Measurements from ENCODE around the gene MOB2. TPM values are rescaled to one million over a fixed set of nuclear protein-coding genes. Genes with fewer than 3 reads are reported as not detected.
"Not testable (repeated sequence)": the region's sequence is repeated elsewhere in the genome, so short reads cannot be mapped to it uniquely, and the experiment has no call there.

The MOB2 gene
- polyA plus RNA-seq, 3 donors, result 31.9 to 51.6 (median 41.2) TPM

- no peak overlapping the region for H3K27ac ChIP-seq (ENCODE audit: low read depth, low read length)
- 63 to 81% (median 71%) methylated on average over 13 of the region's 13 CpGs for WGBS, 3 donors
These were observed 33.7 kb upstream of the MOB2 start for GRCh38 chr11:1520209-1520662.

DNA sequence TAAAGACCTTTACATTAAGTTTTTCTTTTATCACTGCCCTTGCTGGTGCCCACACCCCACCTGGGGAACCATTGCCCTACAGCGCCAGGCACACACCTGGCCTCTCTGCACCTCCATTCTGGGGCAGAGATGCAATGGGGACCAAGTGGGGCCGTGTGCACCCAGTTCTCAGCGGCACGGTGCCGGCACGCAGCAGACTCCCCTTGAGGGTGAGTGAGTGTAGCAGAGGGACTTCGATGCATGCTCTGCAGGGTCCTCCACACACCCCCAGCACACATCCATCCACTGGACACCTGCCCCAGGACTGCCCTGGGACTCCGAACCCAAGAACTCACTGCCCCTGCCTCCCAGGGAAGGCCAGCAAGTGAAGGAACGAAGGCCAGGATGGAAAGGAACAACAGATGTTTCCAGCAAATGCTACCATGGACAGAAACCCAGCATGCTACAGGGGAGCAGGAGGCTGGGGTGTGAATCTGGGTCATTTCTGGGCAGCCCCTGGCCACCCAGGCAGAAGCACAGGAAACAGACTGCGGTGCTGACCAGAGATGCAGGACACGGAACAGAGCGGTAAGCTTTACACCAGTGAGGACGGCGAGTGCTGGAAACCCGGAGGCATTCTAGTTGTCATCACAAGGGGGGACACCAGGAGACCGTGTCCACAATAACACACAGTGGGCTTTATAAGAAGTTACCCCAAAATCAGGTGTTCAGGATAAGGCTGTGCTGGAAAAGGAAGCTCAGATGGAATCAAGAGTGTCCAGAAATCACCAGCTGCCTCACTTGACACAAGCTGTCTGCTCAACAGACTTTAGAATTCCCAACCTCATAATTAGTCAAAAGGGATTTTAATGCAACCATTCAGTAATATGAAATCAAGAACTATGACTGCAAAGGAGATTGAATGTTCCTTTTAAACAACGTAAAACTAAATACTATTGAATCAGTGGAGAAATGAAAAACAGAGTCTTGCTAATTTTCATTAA lies 32.7 kb upstream of the MOB2 start:
- no peak overlapping the region for H3K27ac ChIP-seq (ENCODE audit: low read depth, low read length)
- 92 to 94% (median 94%) methylated on average over 17 of the region's 17 CpGs for WGBS, 3 donors

GRCh38 chr11:1518301-1518700 lies 31.7 kb upstream of the MOB2 start:
- 90 to 94% (median 93%) methylated on average over 23 of the region's 23 CpGs for WGBS, 3 donors
- H3K27ac ChIP-seq (ENCODE audit: low read depth, low read length), result no peak overlapping the region

DNA sequence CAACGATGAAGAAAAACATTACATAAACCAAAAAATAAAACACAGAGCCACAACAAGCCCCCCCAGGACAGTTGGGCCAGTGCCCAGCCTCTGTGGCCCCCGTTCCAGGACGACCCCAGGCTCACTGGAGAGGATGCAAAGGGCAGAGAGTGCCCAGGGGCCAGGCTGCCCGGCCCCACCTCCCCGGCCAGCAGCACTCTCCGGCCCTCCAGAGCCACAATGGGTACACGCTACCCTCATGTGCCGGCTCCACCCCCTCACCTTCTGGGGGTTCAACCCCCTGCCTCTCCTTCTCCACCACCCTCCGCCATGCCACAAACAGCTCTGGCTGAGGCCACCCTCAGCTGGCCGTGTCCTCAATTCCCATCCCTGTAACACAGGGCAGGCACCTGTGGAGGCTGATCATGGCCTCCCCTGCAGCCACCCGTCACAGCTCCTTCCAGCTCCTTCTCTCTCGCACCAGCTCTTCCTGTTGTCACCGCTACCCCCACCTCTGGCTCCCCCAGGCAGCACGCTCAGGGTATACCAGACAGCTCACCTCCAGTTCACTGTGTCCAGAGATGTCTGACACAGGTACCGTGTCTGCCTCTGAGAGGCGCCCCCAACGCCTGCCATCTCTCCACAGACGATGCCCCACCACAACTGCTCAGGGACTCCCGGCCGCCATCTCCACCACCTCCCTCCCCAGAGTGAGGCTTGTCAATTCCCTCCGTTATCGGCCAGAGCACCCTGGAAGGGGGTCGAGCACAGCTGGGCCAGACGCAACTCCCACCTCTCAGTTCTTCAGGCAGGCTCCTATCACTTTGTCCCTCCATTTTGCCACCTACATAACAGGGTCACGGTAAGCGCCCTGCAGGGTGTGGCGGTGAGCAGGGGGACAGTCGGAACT lies 30.8 kb upstream of the MOB2 start:
- no peak overlapping the region for H3K27ac ChIP-seq (ENCODE audit: low read depth, low read length)
- WGBS, 3 donors, result 85 to 89% (median 88%) methylated on average over 28 of the region's 28 CpGs

- no peak overlapping the region for H3K27ac ChIP-seq (ENCODE audit: low read depth, low read length)
- WGBS, 3 donors, result 85 to 87% (median 87%) methylated on average over 19 of the region's 19 CpGs
These were observed 29.9 kb upstream of the MOB2 start for GRCh38 chr11:1516273-1517067.

DNA sequence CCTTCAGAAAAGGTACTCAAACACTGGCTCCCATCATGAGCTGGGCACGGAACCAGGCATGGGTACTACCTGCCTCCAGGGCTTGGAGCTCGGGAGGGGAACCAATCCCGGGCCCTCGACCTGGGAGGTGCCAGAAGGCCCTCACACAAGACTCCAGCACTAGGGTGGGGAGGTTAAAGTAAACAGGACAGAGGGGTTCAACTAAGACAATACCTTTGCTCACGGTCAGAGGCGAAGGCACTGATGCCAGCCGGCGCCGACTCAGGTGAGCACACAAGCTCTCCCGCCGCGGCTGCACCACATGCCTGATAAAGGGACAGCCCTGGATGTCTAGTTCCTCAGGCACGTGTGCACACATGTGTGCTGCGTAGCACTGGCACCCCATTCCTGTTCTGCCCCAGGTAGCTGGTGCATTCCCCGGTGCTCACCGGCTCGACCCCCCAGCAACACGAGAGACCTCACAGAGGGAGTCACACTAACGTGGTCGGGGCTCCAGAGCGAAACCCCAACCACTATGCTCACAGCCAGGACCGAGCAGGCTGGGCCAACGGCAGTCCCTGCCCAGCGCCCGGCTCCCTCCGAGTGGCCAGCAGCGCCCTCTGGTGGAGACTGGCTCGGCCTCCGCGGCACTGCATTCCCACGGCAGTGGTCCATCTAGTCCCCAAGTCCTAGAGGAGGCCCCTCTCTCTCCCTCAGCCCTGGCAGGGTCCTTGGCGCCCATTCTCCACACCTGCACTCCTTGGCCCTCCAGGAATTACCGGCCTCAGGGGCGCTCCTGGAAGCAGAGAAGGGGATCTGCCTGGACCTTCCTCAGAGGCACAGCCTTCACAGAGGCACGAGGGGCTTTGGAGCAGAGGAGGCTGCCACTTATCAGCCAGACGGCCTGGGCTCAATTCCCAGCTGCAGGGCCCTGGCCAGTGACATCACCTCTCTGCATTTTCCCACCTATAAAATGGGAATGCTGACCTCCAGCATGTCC lies 28.8 kb upstream of the MOB2 start:
- no peak overlapping the region for H3K27ac ChIP-seq (ENCODE audit: low read depth, low read length)
- WGBS, 3 donors, result 23 to 44% (median 38%) methylated on average over 36 of the region's 36 CpGs

DNA sequence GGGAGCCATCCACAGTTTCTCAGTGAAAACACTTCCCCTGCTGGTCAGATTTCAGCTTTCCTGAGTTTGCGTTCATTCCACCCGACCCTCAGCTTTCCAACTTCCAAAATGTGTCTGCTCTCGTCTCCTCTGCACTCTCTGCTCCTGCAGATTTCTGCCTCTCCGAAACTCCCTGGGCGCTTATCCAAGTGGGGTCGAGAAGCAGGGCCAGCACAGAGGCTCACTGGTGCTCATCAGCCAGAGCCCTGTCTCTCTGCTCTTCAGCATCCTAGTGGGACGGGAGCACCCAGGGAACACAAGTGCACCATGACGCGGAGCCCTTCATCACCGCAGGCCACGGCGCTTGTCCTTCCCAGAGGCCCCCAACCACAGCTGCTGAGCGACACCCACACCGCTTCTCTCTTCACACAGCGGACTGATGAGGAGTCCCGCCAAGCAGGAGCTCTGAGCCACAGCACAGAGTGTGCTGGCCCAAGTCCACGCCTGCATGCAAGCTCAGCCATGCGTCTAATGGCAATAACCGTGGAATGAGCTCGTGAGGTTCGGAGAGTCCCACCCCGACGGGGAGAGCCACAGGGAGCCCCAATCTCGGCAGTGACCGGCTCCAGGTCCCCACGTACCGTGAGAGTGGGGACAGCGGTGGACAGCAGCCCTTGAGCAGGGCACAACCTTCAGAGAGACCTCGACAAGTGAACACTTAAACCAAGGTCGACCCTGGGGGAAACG lies 27.9 kb upstream of the MOB2 start:
- no peak overlapping the region for H3K27ac ChIP-seq (ENCODE audit: low read depth, low read length)
- 68 to 82% (median 78%) methylated on average over 31 of the region's 31 CpGs for WGBS, 3 donors

DNA sequence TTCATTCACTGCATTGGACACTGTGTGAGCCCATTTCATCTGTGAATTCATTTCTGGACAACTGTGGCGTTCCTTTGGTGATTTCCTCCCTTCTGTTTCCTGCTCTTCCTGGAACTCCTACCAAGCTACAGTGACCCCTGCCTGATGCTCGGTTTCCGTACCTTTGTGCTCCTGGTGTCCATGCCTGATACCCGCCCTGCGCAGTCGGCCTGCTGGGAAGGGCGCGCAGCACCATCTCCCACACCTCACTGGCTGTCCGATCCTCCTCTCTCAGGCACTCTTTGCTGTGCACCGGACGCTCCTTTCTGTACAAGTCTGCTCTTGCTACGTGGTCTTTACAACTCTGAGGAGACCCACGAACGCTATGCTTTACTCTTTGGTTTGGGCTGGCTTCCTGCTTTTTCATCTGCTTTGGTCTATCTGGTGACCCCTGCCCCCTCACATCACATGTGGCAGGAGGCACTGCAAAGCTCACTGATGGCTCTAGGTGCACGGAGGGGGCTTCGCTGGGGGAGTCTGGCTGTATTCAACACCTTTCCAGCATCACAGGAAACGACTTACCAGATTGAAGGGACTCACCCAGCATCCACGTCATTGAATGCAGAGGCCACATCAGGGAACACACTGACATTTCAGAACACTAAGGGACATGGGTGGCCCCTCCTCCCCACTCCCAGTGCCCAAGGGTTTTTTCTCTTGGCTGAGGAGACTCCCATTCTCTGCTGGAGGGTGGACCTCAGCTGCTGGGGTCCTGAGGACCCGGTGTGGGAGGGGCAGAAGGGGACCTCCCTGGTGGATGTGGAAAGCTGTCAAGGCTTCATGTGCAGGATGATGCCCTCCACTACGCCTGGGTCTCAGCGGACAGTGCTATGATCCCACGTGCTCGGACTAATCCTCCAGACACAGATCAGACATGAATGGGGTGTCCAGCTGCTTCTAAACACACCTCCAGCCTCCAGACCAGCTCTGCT lies 27.0 kb upstream of the MOB2 start:
- WGBS, 3 donors, result 71 to 81% (median 75%) methylated on average over 23 of the region's 23 CpGs
- no peak overlapping the region for H3K27ac ChIP-seq (ENCODE audit: low read depth, low read length)

GRCh38 chr11:1512531-1513258 lies 26.1 kb upstream of the MOB2 start:
- not testable (repeated sequence) for H3K27ac ChIP-seq (ENCODE audit: low read depth, low read length)
- WGBS, 3 donors, result 72 to 77% (median 76%) methylated on average over 7 to 9 of the region's 9 CpGs

GRCh38 chr11:1511937-1512496 lies 25.4 kb upstream of the MOB2 start:
- WGBS, 3 donors, result 85 to 87% (median 87%) methylated on average over 12 of the region's 12 CpGs
- no peak overlapping the region for H3K27ac ChIP-seq (ENCODE audit: low read depth, low read length)

DNA sequence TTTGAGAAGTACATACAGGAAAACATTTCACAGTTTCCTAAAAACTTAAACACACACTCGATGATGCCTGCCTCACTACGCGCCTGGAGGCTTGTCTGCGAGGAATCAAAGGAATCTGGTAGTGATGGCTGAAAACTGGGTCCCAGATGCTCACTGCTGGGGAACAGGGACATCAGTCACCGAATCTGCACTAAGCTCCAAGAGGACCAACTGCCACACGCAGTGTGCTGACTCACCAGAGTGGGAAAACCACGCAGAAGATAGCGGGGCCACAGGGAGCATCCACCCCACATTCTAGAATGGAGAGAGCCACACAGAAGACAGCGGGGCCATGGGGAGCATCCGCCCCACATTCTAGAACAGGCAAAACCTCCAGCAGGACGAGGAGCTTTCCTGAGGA lies 24.3 kb upstream of the MOB2 start:
- whole genome bisulfite sequencing, 3 donors, result 78 to 89% (median 81%) methylated on average over 11 of the region's 11 CpGs
- no peak overlapping the region for H3K27ac ChIP-seq (ENCODE audit: low read depth, low read length)

DNA sequence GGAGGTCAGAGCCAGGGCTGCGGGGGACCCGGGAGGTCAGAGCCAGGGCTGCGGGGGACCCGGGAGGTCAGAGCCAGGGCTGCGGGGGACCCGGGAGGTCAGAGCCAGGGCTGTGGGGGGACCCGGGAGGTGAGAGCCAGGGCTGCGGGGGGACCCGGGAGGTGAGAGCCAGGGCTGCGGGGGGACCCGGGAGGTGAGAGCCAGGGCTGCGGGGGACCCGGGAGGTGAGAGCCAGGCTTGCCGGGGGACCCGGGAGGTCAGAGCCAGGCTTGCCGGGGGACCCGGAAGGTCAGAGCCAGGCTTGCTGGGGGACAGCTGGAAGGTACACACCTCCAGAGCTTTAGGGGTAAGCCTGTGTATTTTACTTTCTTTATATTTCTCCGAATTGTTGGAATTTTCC lies 23.8 kb upstream of the MOB2 start:
- 81 to 91% (median 89%) methylated on average over 8 to 14 of the region's 18 CpGs for WGBS, 3 donors

GRCh38 chr11:1509626-1510255 lies 23.2 kb upstream of the MOB2 start:
- 81 to 84% (median 82%) methylated on average over 18 to 20 of the region's 20 CpGs for WGBS, 3 donors
- no peak overlapping the region for H3K27ac ChIP-seq (ENCODE audit: low read depth, low read length)

More for the DNA sequence above, 23.8 kb upstream of the MOB2 start:
- not testable (repeated sequence) for H3K27ac ChIP-seq (ENCODE audit: low read depth, low read length)

DNA sequence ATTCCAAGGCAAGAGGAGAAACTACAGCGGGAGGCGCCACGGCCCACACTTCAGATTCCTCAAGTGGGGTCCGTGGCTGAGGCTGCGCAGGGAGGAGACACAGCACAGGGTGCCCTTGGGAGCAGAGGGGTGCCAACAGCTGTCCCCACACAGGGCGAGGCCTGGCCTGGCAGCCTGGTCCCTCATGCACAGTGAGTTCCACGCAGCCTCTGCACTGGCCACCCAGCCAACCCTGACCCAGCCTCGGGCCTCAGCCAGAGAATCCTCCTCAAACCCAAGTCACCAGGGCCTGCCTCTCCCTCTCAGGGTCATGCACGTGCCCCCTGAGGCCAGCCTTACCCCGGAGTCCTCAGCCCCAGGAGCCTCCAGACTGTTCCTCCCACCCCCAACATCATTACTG lies 22.4 kb upstream of the MOB2 start:
- H3K27ac ChIP-seq (ENCODE audit: low read depth, low read length), result no peak overlapping the region
- WGBS, 3 donors, result 82 to 93% (median 87%) methylated on average over 10 of the region's 10 CpGs

Measured in adipose tissue (tissue), 3 donors.